ENCODE measurements around the gene IFT43.

The IFT43 gene

GRCh38 chr14:75991753-75992152 lies 6.2 kb downstream of the IFT43 start:
- no peak for DNase-seq (ENCODE audit: low spot score)
- no peak for TF ChIP-seq CTCF (IDR thresholded peaks at IDR 0.05; ENCODE audit: extremely low read depth, insufficient read depth, missing control alignments)
- in situ Hi-C loops (cut with MboI; ENCODE audit: low pct_unique_long_range_greater_than_20kb, low sequenced_read_pairs, unreplicated experiment) = no loop called here

GRCh38 chr14:75993567-75994041 lies 8.0 kb downstream of the IFT43 start:
- TF ChIP-seq CTCF (IDR thresholded peaks at IDR 0.05; ENCODE audit: extremely low read depth, insufficient read depth, missing control alignments) = no peak
- in situ Hi-C loops (cut with MboI; ENCODE audit: low pct_unique_long_range_greater_than_20kb, low sequenced_read_pairs, unreplicated experiment) = no loop called here
- DNase-seq (ENCODE audit: low spot score) = no peak

- no peak for TF ChIP-seq CTCF (IDR thresholded peaks at IDR 0.05; ENCODE audit: extremely low read depth, insufficient read depth, missing control alignments)
- in situ Hi-C loops (cut with MboI; ENCODE audit: low pct_unique_long_range_greater_than_20kb, low sequenced_read_pairs, unreplicated experiment) = no loop called here
- no peak for DNase-seq (ENCODE audit: low spot score)
These were observed 9.9 kb downstream of the IFT43 start for GRCh38 chr14:75995372-75996041.

GRCh38 chr14:75996488-75996887 lies 10.9 kb downstream of the IFT43 start:
- in situ Hi-C loops (cut with MboI; ENCODE audit: low pct_unique_long_range_greater_than_20kb, low sequenced_read_pairs, unreplicated experiment) = no loop called here
- DNase-seq (ENCODE audit: low spot score) = no peak
- no peak for TF ChIP-seq CTCF (IDR thresholded peaks at IDR 0.05; ENCODE audit: extremely low read depth, insufficient read depth, missing control alignments)

- no peak for DNase-seq (ENCODE audit: low spot score)
- no peak for TF ChIP-seq CTCF (IDR thresholded peaks at IDR 0.05; ENCODE audit: extremely low read depth, insufficient read depth, missing control alignments)
- in situ Hi-C loops (cut with MboI; ENCODE audit: low pct_unique_long_range_greater_than_20kb, low sequenced_read_pairs, unreplicated experiment) = no loop called here
These were observed 14.1 kb downstream of the IFT43 start for GRCh38 chr14:75999511-76000190.

GRCh38 chr14:76002383-76002782 lies 16.8 kb downstream of the IFT43 start:
- no peak for TF ChIP-seq CTCF (IDR thresholded peaks at IDR 0.05; ENCODE audit: extremely low read depth, insufficient read depth, missing control alignments)
- DNase-seq (ENCODE audit: low spot score) = no peak
- in situ Hi-C loops (cut with MboI; ENCODE audit: low pct_unique_long_range_greater_than_20kb, low sequenced_read_pairs, unreplicated experiment) = no loop called here

Measured in GM13977 (cell line).